Measurements from ENCODE around the gene CNN1.
"Not testable (repeated sequence)": the region's sequence is repeated elsewhere in the genome, so short reads cannot be mapped to it uniquely, and the experiment has no call there.

The CNN1 gene

GRCh38 chr19:11555246-11555645 is 16.6 kb downstream of the CNN1 start:
- H3K4me3 ChIP-seq (ENCODE audit: low read depth, low read length), result no peak overlapping the region
- DNase-seq (ENCODE audit: low read depth), result no peak
- TF ChIP-seq CTCF (IDR thresholded peaks at IDR 0.05; ENCODE audit: low read depth, low read length) (no peak), MYC (IDR thresholded peaks at IDR 0.05; ENCODE audit: low read depth, low read length) (no peak), POLR2A (IDR thresholded peaks at IDR 0.05; ENCODE audit: extremely low read depth, insufficient read length) (no peak)
- TF ChIP-seq, protein P1, sequence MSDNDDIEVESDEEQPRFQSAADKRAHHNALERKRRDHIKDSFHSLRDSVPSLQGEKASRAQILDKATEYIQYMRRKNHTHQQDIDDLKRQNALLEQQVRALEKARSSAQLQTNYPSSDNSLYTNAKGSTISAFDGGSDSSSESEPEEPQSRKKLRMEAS (IDR thresholded peaks at IDR 0.05; ENCODE audit: low read depth, low read length), result no peak

DNA sequence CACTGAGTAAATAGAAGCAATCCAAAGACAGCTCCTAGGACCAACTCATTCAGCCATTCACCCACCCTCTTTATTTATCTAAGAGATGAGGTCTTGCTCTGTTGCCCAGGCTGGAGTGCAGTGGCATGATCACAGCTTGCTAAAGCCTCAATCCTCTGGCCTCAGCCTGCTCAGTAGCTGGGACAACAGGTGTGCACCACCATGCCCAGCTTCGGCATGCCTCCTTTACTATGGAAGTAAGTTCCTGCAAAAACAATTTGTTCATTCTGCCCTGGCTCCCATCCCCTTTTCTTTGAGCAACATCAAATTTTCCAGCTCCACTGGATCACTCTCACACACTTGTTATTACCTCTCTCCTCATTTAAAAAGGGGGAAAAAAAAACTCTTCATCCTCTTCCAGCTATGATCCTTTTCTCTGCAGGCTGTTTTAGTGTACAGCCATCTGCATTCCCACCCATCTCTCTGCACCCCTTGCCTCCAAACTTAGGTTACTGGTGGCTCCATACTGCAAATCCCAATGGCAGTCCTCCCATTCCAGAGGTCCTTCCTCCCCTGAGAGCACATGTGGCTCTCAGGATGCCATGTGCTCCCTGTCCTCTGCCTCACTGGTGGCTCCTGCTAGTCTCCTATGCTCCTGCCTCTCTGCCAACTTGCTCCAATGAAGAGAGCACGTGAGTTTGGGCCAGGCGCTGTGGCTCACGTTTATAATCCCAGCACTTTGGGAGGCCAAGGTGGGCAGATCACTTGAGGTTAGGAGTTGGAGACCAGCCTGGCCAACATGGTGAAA is 18.2 kb downstream of the CNN1 start:
- DNase-seq (ENCODE audit: low read depth), result no peak
- H3K4me3 ChIP-seq (ENCODE audit: low read depth, low read length), result no peak overlapping the region
- TF ChIP-seq, protein P1 (IDR thresholded peaks at IDR 0.05; ENCODE audit: low read depth, low read length), result no peak
- TF ChIP-seq MYC (IDR thresholded peaks at IDR 0.05; ENCODE audit: low read depth, low read length) (no peak), CTCF (IDR thresholded peaks at IDR 0.05; ENCODE audit: low read depth, low read length) (no peak), POLR2A (IDR thresholded peaks at IDR 0.05; ENCODE audit: extremely low read depth, insufficient read length) (no peak)

- TF ChIP-seq CTCF (IDR thresholded peaks at IDR 0.05; ENCODE audit: low read depth, low read length) (no peak), POLR2A (IDR thresholded peaks at IDR 0.05; ENCODE audit: extremely low read depth, insufficient read length) (peak; percentile 90), MYC (IDR thresholded peaks at IDR 0.05; ENCODE audit: low read depth, low read length) (no peak)
- TF ChIP-seq, protein P1 (IDR thresholded peaks at IDR 0.05; ENCODE audit: low read depth, low read length), result no peak
- peak; percentile 98 for DNase-seq (ENCODE audit: low read depth)
- H3K4me3 ChIP-seq (ENCODE audit: low read depth, low read length), result peak within 1 kb of the TSS; percentile 82
Observed at GRCh38 chr19:11558881-11559828, 20.5 kb downstream of the CNN1 start, which contains the start of gene ELOF1. ELOF1 (minus strand) TSS chr19:11559230; CDS start chr19:11554347, 4,883 bp downstream.

DNA sequence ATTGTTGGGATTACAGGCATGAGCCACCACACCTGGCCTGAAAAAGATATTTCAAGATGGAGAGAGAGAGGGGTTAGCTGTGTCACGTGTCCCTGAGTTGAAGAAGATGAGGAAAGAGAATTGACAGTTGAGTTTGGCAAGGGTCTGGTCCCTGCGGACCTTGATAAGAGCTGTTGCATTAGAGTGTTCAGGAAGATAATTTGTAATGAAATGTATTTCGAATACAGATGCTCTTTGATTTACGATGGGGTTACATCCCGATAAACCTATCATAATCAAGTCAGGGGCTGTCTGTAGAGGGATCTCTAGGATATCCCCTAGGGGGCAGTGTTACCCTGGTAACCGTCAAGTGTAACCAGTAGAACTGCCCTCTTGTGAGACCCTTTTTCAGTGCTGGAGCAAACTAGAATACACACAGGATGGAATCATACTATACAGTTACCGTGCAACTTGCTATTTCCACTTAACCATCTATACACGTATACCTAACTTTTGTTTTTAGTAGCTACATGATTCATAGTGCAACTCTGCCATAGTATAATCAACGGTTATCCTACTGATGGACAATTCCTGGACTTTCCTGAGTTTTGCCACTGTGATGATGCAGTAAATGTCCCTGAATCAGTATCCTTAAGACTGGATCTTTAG is 21.9 kb downstream of the CNN1 start:
- TF ChIP-seq CTCF (IDR thresholded peaks at IDR 0.05; ENCODE audit: low read depth, low read length) (peak; percentile 51), MYC (IDR thresholded peaks at IDR 0.05; ENCODE audit: low read depth, low read length) (0 out of 2 replicates have a peak, but pooled peaks have one; percentile 19), POLR2A (IDR thresholded peaks at IDR 0.05; ENCODE audit: extremely low read depth, insufficient read length) (no peak)
- TF ChIP-seq, protein P1 (IDR thresholded peaks at IDR 0.05; ENCODE audit: low read depth, low read length), result peak; percentile 20; the same call in 1 of the 2 replicates
- no peak overlapping the region for H3K4me3 ChIP-seq (ENCODE audit: low read depth, low read length)
- peak; percentile 91 for DNase-seq (ENCODE audit: low read depth)

- no peak for TF ChIP-seq CTCF (IDR thresholded peaks at IDR 0.05; ENCODE audit: low read depth, low read length)
- TF ChIP-seq, protein P1 (IDR thresholded peaks at IDR 0.05; ENCODE audit: low read depth, low read length), result no peak
- TF ChIP-seq POLR2A (IDR thresholded peaks at IDR 0.05; ENCODE audit: extremely low read depth, insufficient read length), result no peak
- DNase-seq (ENCODE audit: low read depth), result no peak
- H3K4me3 ChIP-seq (ENCODE audit: low read depth, low read length), result no peak overlapping the region
Observed at GRCh38 chr19:11563532-11563931, 24.9 kb downstream of the CNN1 start.

DNA sequence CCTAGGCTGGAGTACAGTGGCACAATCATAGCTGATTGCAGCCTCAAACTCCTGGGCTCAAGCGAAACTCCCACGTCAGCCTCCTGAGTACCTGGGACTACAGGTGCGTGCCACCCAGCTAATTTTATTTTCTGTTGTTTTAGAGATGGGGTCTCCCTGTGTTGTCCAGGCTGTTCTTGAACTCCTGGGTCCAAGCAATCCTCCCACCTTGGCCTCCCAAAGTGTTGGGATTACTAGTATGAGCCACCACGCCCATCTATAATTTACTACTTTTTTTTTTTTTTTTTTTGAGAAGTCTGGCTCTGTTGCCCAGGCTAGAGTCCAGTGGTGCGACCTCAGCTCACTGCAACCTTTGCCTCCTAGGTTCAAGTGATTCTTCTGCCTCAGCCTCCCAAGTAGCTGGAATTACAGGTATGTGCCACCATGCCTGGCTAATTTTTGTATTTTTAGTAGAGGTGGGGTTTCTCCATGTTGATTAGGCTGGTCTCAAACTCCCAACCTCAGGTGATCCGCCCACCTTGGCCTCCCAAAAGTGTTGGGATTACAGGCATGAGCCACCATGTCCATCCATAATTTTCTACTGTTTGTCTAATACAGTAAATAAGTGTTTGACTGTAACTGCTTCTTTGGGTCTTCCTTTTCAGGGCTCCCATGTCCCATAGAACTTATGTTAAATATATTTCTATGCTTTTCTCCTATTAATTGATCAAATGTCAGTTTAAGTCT is 25.6 kb downstream of the CNN1 start:
- H3K4me3 ChIP-seq (ENCODE audit: low read depth, low read length), result not testable (repeated sequence)

GRCh38 chr19:11565649-11565980 is 27.0 kb downstream of the CNN1 start:
- DNase-seq (ENCODE audit: low read depth); H3K4me3 ChIP-seq (ENCODE audit: low read depth, low read length): not testable (repeated sequence)

More for the DNA sequence above, 25.6 kb downstream of the CNN1 start:
- not testable (repeated sequence) for DNase-seq (ENCODE audit: low read depth)

All from NB4 (cell line).